G401 (cell line): ENCODE data around the gene IFNL4. TPM values are rescaled to one million over a fixed set of nuclear protein-coding genes. Genes with fewer than 3 reads are reported as not detected.

ENCODE experiments used
- DNase-seq: peaks from one replicate; pipeline ENCODE4 v3.0.0-alpha.2; 2015; ENCODE audit warnings: low spot score
- in situ Hi-C: cut with HindIII; loops from 2 replicates; pipeline ENCODE4 v1.10.0; 2016; ENCODE audit warnings: low sequenced_read_pairs, mixed read lengths
- total RNA-seq: library from RNA; depleted of rRNA; stranded (reverse); fragments of >200 nt; shearing (Covaris generic); gene quantifications from 2 replicates; pipeline ENCODE4 v1.2.3, GENCODE V29; 2014; rRNA removed

The IFNL4 gene
- total RNA-seq, 1 experiment from 2014 or later, result not detected

DNA sequence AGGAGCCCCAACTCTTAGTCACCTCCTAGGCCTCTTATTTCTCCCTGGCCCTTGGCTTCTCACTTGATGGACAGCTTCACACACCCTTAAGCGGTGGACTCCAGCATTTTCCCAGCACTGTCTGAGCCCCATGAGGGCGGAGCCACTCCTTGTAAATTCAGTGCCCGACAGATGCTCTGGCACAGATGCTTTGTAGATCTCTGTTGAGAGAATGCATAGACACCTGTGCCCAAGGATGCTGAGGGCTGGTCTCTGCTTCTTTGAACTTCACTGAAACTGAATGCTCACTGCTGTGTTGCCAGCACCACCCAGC is 47.9 kb downstream of the IFNL4 start:
- no peak for DNase-seq
- in situ Hi-C loops, result no loop called here

DNA sequence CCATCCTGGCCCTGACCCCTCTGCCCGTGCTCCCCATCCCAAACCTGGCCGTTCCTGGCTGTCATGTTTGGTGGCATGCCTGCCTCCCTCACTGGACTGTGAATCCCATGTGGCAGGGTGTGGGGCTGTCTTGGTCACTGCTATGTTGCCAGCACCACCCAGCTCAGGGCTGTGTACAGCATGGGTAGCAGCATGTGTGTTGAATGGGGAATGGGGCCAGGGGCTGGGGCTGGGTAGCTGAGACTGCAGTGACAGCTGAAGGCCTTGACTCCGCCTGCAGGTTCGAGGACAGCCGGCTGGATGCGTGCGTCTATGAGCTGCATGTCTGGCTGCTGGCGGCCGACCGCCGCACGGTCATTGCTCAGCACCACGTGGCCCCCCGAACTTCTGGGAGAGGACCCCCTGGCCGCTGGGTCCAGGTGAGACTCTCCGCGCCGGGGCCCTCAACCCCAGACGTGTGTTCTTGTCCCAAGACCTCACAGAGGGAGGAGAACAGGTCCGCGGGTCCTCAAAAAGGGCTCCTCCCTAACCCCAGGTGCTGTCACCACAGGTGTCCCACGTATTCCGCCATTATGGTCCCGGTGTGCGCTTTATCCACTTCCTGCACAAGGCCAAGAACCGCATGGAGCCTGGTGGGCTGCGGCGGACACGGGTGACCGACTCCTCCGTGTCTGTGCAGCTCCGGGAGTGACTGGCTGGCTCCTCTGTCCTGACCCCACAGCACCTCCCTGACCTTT is 48.4 kb downstream of the IFNL4 start:
- no peak for DNase-seq

DNA sequence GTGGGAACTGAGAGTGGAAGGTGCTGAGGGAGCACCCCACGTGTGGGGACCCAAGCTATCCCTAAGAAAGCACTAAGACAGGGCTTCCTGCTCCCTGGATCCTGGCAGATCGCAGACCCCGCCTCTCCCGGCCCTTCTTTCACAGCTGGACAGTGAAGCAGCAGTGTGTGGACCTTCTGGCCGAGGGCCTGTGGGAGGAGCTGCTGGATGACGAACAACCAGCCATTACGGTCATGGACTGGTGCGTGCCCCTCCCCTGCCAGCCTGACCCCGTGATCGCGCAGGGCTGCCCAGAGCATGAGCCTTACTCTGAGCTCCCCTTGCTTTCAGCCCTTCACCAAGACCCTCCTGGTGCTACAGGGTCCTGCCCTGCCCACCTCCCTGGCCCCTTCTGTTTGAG is 49.6 kb downstream of the IFNL4 start:
- in situ Hi-C loops, result no loop called here
- no peak for DNase-seq

More for the DNA sequence above, 48.4 kb downstream of the IFNL4 start:
- in situ Hi-C loops, result no loop called here

DNA sequence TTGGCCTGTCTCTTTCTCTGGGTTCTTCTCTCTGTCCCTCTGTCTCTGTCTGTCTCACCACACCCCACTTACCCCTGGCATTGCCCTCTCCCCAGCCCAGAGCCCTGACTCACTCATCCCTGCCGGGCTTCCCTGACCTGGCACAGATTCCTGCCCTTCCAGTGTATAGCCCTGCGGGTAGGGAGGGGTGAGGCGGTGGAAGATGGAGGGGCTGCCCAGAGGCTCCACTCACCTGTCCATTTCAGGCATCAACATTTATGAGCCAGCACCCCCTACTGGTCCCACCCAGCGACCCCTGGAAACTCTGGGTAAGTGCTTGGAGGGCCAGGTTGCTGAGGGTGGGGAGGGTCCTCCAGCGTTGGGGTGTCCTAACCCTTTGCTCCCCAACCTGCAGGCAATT is 50.8 kb downstream of the IFNL4 start:
- in situ Hi-C loops, result no loop called here
- DNase-seq, result no peak

DNA sequence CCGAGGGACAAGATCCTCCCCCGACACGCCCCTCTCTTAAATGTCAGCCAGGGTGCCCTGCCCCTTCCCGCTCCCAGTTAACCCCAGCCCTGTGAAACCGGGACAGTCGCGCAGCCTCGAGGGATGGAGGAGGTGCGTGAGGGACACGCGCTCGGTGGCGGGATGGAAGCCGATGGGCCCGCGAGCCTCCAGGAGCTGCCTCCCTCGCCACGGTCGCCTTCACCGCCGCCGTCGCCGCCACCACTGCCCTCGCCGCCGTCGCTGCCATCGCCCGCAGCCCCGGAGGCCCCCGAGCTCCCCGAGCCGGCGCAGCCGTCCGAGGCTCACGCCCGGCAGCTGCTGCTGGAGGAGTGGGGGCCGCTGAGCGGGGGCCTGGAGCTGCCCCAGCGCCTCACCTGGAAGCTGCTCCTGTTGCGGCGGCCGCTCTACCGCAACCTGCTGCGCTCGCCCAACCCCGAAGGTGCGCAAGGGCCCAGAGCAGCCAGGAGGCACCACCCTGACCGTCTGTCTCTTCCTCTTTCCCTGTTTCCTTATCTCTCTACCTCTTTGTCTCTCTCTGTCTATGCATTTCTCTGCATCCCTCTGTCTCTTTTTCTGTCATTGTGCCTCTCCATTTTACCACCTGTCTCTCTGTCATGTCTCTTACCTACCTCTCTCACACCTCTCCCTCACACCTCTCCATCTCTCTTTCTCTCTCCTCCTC is 51.6 kb downstream of the IFNL4 start, which contains the start of gene NCCRP1:
TSS of gene NCCRP1 (plus strand) at position 105 of the 703 bp plus-strand sequence. CDS start at position 124, 19 bp downstream.
- in situ Hi-C loops, result no loop called here
- DNase-seq, result no peak

DNA sequence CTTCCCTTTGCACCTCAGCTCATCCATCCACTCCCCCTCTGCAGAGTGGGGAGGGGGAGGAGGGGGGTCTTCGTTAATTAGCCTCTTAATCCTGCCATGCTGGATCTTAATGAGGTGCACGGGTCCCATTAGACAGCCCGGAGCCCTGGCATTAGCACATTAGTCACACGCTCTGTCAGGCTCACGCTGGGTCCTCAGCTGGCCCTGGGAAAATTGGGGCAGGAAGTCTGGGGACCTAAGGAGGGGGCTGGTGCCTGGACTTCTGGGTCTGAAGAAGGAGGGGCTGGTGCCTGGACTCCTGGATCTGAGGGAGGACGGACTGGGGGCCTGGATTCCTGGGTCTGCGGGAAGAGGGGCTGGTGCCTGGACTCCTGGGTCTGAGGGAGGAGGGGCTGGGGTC is 52.3 kb downstream of the IFNL4 start:
- no peak for DNase-seq
- in situ Hi-C loops, result no loop called here

Other genes starting within 250 kb of the IFNL4 start
- gene FBXO27, start 216.3 kb downstream of the IFNL4 start, total RNA-seq, result 44.0 and 52.2 TPM in 2 replicates
- not detected in 2 replicates for gene ACP7, start 164.5 kb downstream of the IFNL4 start, total RNA-seq
- 12.8 and 15.3 TPM in 2 replicates for gene PAK4, start 123.1 kb downstream of the IFNL4 start, total RNA-seq
- gene NCCRP1, start 51.9 kb downstream of the IFNL4 start, total RNA-seq, result 1.7 and 4.5 TPM in 2 replicates
- not detected in 2 replicates for gene SYCN, start 44.6 kb downstream of the IFNL4 start, total RNA-seq
- not detected in 2 replicates for gene IFNL3, start 3.9 kb downstream of the IFNL4 start, total RNA-seq
- not detected in 2 replicates for gene IFNL2, start 19.5 kb upstream of the IFNL4 start, total RNA-seq
- gene IFNL1, start 47.6 kb upstream of the IFNL4 start, total RNA-seq, result not detected in 2 replicates
- 2.5 and 3.2 TPM in 2 replicates for gene LRFN1, start 72.0 kb upstream of the IFNL4 start, total RNA-seq
- gene GMFG, start 87.2 kb upstream of the IFNL4 start, total RNA-seq, result not detected in 2 replicates
- gene SAMD4B, start 93.6 kb upstream of the IFNL4 start, total RNA-seq, result 44.2 and 64.2 TPM in 2 replicates
- gene PAF1, start 142.2 kb upstream of the IFNL4 start, total RNA-seq, result 54.0 and 61.7 TPM in 2 replicates
- 35.9 and 71.8 TPM in 2 replicates for gene MED29, start 142.5 kb upstream of the IFNL4 start, total RNA-seq
- gene ZFP36, start 158.0 kb upstream of the IFNL4 start, total RNA-seq, result 1.1 and 1.9 TPM in 2 replicates
- gene PLEKHG2, start 163.8 kb upstream of the IFNL4 start, total RNA-seq, result 18.3 and 21.3 TPM in 2 replicates
- 167 and 180 TPM in 2 replicates for gene RPS16, start 187.1 kb upstream of the IFNL4 start, total RNA-seq
- gene SUPT5H, start 196.7 kb upstream of the IFNL4 start, total RNA-seq, result 84.8 and 92.4 TPM in 2 replicates
- gene TIMM50, start 232.0 kb upstream of the IFNL4 start, total RNA-seq, result 159 and 162 TPM in 2 replicates